ENCODE measurements around the gene ID4.
A peak's percentile ranks its signal among the peaks of the same experiment; 100 is the strongest.

DNA sequence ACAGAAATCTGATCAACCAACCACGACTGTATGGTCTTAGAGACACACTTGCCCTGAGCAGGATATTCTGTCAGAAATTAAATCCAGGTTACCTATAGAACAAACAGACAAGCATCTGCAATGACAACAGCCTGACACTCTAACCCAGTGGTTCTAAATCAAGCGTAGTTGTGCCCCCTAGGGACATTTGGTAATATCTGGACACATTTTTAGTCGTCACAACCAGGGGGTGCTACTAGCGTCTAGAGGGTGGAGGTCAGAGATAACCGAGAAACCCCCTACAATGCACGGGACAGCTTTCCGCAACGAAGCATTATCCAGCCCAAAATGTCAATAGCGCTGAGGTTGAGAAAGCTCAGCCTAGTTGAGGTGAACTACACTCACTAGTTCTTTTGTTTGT is 32.3 kb downstream of the ID4 start:
- TF ChIP-seq, protein P1, sequence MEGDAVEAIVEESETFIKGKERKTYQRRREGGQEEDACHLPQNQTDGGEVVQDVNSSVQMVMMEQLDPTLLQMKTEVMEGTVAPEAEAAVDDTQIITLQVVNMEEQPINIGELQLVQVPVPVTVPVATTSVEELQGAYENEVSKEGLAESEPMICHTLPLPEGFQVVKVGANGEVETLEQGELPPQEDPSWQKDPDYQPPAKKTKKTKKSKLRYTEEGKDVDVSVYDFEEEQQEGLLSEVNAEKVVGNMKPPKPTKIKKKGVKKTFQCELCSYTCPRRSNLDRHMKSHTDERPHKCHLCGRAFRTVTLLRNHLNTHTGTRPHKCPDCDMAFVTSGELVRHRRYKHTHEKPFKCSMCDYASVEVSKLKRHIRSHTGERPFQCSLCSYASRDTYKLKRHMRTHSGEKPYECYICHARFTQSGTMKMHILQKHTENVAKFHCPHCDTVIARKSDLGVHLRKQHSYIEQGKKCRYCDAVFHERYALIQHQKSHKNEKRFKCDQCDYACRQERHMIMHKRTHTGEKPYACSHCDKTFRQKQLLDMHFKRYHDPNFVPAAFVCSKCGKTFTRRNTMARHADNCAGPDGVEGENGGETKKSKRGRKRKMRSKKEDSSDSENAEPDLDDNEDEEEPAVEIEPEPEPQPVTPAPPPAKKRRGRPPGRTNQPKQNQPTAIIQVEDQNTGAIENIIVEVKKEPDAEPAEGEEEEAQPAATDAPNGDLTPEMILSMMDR (IDR thresholded peaks at IDR 0.05; ENCODE audit: low read depth, low read length) = peak; percentile 23
- TF ChIP-seq EZH2phosphoT487 (IDR thresholded peaks at IDR 0.05; ENCODE audit: low read depth) = no peak

All from OCI-LY3 (cell line).